Sigmoid colon (tissue), 4 donors: ENCODE data around the gene CXCL12.

Source experiments
- CTCF ChIP-seq, 4 experiments: fragments of 450-650 bp in 3 of 4; fragments of 200-600 bp in 1 of 4; IDR thresholded peaks; one replicate each; pipeline ENCODE4 v1.5.1; 2016 to 2019; ENCODE audit warnings: antibody characterized with exemption in 4 of 4, mild to moderate bottlenecking in 3 of 4, moderate library complexity in 2 of 4
- POLR2A ChIP-seq, 2 donors: fragments of 450-650 bp; IDR thresholded peaks; one replicate each; pipeline ENCODE4 v1.6.1; 2016; ENCODE audit warnings: antibody characterized with exemption in 2 of 2, mild to moderate bottlenecking in 2 of 2, moderate library complexity in 2 of 2
- POLR2AphosphoS5 ChIP-seq, 4 donors: sonication (generic); formaldehyde crosslinking; IDR thresholded peaks; one replicate each; pipeline ENCODE4 v1.6.1; 2017; ENCODE audit warnings: antibody characterized with exemption in 4 of 4

- TF ChIP-seq CTCF (IDR thresholded peaks at IDR 0.05) (no peak), POLR2A (IDR thresholded peaks at IDR 0.05) (no peak), POLR2AphosphoS5 (IDR thresholded peaks at IDR 0.05) (no peak)
Observed at GRCh38 chr10:44355630-44356029, 29.3 kb downstream of the CXCL12 start.
